GM19395 (cell line): ENCODE results near the gene EPB41L1.
"Not testable (repeated sequence)": the region's sequence is repeated elsewhere in the genome, so short reads cannot be mapped to it uniquely, and the experiment has no call there.

Source experiments
- ATAC-seq: cut with Tn5 transposase; IDR thresholded peaks from one replicate; pipeline ENCODE4 v1.9.1; 2021; ENCODE audit warnings: mild to moderate bottlenecking, moderate library complexity; ENCODE audit not compliant: unreplicated experiment

EPB41L1 gene

DNA sequence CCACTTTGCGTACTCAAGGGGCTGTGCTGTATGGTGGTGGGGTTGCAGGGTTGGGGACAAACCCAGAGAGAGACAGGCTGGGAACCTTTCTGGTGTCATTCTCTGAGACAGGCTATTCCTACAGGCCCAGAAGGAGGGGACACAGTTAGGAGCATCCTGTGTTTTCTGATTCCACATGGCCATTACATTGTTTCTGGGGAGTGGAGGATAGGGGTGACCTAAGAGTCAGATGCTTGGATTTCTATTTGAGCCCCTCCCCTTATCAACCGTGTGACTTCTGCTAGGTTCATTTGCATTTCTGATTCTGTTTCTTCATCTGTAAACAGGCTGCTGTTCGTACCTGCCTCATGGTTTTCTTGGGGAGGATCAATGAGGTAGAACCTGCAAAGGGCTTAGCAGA lies 29.4 kb upstream of the EPB41L1 start:
- no peak for ATAC-seq

DNA sequence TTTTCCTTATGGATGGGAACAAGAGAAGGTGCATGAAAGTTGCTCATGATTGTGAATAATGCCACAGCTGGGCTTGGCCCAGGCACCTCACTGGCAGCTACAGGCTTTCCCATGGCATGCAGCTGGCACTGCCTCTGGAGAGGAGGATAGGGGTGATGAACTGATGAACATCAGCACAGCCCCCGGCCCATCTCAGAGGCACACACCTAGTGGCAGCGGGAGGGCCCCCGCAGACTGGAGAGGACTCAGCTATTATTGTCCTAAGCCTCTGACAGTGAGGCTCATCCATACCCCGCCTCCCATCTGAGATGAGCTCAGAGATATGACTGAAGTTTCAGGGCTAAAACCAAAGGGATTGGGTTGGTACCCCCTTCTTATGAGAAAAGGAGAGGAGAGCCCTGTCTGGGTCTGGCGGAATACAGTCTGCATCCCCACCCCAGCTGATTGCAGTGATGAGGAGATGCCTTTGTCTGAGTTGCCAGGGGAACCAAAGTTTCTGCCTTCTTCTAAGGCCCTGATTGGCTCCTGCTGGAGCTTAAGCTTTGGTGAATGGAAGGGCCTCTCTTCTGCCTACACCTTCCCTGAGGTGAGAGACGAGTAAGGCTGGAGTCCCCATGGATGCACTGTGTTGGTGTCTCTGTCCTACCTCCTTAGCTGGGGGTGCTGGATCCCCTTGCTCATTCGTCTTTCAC lies 27.6 kb upstream of the EPB41L1 start:
- no peak for ATAC-seq

- ATAC-seq, result no peak
Measured at GRCh38 chr20:36128463-36129159, 25.9 kb upstream of the EPB41L1 start.

- ATAC-seq, result no peak
Measured at GRCh38 chr20:36129160-36129543, 25.4 kb upstream of the EPB41L1 start.

GRCh38 chr20:36130390-36130789 lies 24.1 kb upstream of the EPB41L1 start:
- ATAC-seq, result no peak

- no peak for ATAC-seq
Measured at GRCh38 chr20:36132802-36133211, 21.7 kb upstream of the EPB41L1 start.

DNA sequence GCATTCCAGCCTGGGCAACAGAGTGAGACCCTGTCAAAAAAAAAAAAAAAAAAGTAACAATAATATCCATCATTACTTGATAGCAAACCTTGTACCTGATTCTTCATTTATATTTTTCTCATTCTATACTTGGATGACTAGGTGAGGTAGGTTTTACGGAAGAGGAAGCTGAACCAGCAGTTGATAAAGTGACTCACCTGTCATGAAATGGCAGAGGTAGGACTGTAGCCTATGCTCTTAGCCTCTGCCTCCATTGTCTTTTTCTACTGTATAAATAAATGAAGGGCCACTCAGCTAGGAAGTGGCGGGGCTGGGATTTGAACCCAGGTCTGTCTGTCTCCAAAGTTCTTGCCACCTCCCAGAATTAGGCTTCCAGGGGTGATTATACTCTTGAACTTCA lies 20.7 kb upstream of the EPB41L1 start:
- ATAC-seq, result no peak

- no peak for ATAC-seq
Measured at GRCh38 chr20:36135159-36135558, 19.4 kb upstream of the EPB41L1 start.

DNA sequence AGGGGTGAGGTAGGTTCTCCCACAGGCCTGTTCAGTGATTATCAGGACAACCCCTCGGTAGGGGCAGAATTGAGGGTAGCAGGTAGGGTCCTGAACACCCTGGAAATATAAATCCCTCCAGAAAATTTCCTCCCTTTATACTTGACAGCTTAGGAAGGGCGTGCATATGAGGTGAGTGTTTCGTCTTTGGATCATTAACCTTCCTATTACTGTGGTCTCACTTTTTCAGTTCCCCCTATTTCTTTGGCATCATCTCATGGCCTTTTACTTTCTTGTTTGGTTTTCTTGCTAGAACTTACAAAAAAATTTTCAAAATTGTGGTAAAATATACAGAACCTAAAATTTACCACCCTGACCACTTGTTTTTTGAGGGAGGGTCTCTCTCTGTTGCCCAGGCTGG lies 18.7 kb upstream of the EPB41L1 start:
- ATAC-seq, result no peak

GRCh38 chr20:36137313-36137712 lies 17.2 kb upstream of the EPB41L1 start:
- ATAC-seq, result not testable (repeated sequence)

- ATAC-seq, result no peak
Measured at GRCh38 chr20:36141310-36141709, 13.2 kb upstream of the EPB41L1 start.

DNA sequence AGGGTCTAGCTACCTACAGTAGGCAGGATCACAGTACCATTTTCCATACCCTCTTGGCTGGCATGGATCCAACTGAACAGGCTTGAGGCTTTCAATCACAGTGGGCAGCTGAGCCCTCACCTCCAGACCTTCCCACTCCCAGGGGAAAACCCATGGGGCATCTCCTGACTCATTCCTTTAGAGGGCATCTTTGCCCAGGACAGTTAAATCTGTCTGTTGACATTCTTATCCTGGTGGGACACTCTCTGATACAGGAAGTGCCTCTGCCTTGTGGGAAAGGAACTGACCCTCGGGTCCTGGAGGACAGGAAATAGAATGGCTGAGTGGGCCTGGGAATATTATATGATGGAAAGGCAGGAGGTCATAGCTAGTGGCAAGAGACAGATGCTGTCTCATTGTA lies 10.2 kb upstream of the EPB41L1 start:
- no peak for ATAC-seq

GRCh38 chr20:36145877-36146707 lies 8.4 kb upstream of the EPB41L1 start:
- ATAC-seq, result no peak

- no peak for ATAC-seq
Measured at GRCh38 chr20:36147690-36148089, 6.8 kb upstream of the EPB41L1 start.

DNA sequence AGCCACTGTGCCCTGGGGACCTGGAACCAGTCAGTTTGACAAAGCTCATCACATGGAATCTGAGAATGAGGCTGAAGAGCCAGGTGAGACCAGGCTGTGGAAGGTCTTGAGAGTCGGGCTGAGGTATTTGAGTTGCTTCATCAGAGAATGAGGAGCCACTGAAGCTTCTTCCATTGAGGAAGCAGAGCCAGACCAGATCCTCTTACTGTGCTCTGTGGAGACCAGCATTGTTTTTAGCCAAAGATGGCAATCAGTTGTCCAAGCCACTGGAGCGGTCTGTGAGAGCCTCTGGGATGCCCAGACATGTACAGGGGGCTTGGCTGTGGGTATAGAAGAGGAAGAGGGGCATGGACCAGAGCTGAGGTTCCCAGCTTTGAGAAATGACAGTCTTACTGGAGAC lies 6.1 kb upstream of the EPB41L1 start:
- no peak for ATAC-seq

DNA sequence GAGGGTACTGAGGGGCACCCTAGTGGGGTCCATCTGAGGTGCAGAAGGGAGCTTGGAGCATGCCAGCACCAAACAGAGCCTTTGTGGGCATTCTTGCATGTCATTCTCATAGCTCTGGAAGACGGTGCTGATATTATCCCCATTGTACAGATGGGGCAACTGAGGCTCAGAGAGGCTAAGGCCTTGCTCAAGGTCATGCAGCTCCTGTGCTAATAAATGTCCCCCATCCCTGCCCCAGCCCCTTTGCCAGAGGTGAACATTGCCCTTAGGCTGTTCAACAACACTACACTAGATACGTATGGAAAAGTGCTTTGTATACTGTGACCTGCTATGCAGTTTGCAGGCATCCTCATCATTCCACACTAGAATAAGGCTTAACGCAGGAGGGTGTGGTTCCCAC lies 5.5 kb upstream of the EPB41L1 start:
- no peak for ATAC-seq

DNA sequence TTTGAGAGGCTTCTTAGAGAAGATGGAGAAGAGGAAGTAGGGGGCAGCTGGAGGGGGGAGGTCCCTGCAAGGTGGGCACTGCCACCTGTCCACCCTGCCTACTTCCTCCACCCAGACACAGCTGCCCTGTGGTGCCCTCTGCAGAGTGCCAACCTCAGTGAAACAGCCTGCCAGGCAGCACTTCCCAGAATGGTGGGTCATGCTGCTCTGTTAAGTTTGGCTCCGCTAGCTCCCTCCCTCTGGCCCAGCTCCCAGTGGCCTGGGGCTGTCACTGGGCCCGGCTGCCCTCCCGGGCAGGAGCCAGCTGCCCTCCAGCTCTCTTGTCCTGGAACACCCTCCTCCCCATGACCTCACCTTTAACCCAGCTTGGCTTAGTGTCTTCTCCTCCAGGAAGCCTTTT lies 5.1 kb upstream of the EPB41L1 start:
- no peak for ATAC-seq

- ATAC-seq, result no peak
Measured at GRCh38 chr20:36150489-36150846, 4.1 kb upstream of the EPB41L1 start.

DNA sequence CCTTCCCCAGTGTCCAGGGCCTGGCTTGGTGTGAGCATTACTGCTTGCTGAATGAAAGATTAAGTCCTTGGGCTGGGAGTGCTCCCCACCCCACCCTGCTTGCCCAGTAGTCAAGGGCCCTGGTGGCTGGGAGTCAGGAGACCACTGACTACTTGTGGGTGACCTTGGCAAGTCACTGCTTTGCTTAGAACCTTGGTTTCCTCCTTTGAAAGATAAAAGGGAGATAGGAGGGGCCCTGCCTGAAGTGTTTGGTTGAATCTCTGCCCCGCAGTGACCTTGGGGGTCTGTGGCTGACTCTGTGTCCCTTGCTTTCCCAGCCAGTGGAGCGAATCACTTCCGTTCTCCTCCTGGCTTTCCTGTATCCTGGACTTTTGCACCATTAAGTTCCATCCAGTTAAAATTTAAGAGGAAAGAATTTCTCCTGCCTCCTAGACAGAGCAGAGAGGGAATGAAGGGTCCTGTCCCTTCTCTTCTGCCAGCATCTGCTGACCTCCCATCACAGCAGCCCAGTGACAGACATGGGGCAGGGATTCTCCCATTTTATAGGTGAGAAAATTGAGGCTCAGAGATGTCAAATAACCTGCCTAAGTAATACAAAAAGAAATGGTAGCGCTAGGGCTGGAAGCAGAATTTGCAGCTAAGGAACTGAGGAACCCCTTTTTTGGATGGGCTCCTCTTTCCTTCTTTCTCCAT lies 3.5 kb upstream of the EPB41L1 start:
- ATAC-seq, result no peak

DNA sequence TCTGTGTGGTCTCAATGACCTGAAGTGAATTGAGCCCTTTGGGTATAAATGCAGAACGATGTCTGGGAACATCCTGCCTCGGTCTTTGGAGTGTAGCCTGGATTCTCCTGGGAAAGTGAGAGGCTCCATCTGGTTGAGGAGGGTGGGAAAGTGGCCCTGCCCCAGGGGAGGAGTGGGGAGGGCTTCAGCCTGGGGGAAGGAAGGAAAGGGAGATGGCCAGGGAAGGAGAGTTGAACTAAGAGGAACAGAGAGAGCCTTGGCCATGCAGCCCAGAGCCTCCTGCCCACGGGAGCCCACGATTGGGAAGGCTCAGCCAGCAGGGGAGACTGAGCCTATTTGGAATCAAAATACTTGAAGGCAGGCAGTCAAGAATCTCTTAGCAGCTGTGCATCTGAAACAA lies 2.3 kb upstream of the EPB41L1 start:
- ATAC-seq, result no peak

DNA sequence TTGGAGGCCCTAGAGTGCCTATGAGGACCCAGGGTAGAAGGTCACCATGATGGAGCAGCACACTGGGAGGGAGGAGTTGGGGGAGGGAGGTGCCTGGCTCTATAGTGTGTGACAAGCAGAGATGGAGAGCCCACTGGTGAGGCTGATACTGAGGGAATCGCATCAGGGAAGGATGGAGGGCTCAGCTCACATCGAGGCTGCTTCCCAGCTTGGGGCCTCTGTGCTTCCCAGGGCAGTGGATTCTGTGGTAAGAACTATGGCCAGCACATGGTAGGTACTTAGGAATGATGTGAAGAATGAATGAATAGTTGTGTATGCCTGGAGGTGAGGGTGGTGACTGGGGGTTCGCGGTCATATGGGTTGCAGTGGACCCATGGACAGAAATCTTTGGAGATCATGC lies 1.3 kb upstream of the EPB41L1 start:
- ATAC-seq, result no peak
